IMR-90 (cell line): ENCODE measurements around the gene UFC1.

Experiments used
- CEBPB ChIP-seq: IDR thresholded peaks from 2 replicates; pipeline ENCODE4 v1.6.1; 2012; ENCODE audit warnings: low read depth, low read length, improper control_type of control experiment
- POLR2A ChIP-seq: IDR thresholded peaks from 2 replicates; pipeline ENCODE4 v1.6.1; 2012; ENCODE audit warnings: mild to moderate bottlenecking, low read depth, low read length
- TF ChIP-seq, protein P1 (sequence below): conservative IDR thresholded peaks from 2 replicates; pipeline ENCODE4 v1.5.1; 2012; ENCODE audit warnings: mild to moderate bottlenecking, low read depth, low read length, improper control_type of control experiment
- TF ChIP-seq, protein P2 (sequence below): fragments of 150-350 bp; IDR thresholded peaks from 2 replicates; pipeline ENCODE4 v1.6.1; 2017; ENCODE audit warnings: mild to moderate bottlenecking, antibody characterized with exemption, low read length, low read depth

DNA sequence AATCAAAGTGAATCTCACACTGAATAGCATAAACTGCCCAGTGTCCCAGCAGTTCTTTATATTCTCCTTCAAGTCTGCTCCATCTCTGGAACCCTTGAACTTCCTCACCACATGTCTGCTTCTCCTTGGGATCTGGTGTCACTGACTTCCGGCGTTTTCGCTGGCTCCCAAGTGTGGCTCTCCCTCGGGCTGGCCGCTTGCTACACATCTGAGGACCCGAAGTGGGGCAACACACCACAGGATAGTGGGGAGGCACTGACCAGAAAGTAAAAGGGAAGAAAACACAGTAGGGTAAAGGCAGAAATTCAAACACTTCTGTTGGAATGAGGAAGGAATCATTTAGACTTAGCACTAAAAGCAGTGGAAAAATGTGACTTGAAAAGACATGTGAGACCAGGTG lies 30.8 kb upstream of the UFC1 start:
- TF ChIP-seq, protein P1, sequence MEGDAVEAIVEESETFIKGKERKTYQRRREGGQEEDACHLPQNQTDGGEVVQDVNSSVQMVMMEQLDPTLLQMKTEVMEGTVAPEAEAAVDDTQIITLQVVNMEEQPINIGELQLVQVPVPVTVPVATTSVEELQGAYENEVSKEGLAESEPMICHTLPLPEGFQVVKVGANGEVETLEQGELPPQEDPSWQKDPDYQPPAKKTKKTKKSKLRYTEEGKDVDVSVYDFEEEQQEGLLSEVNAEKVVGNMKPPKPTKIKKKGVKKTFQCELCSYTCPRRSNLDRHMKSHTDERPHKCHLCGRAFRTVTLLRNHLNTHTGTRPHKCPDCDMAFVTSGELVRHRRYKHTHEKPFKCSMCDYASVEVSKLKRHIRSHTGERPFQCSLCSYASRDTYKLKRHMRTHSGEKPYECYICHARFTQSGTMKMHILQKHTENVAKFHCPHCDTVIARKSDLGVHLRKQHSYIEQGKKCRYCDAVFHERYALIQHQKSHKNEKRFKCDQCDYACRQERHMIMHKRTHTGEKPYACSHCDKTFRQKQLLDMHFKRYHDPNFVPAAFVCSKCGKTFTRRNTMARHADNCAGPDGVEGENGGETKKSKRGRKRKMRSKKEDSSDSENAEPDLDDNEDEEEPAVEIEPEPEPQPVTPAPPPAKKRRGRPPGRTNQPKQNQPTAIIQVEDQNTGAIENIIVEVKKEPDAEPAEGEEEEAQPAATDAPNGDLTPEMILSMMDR, result no peak
- no peak for TF ChIP-seq CEBPB
- TF ChIP-seq POLR2A, result no peak
- TF ChIP-seq, protein P2, sequence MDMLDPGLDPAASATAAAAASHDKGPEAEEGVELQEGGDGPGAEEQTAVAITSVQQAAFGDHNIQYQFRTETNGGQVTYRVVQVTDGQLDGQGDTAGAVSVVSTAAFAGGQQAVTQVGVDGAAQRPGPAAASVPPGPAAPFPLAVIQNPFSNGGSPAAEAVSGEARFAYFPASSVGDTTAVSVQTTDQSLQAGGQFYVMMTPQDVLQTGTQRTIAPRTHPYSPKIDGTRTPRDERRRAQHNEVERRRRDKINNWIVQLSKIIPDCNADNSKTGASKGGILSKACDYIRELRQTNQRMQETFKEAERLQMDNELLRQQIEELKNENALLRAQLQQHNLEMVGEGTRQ, result no peak
